SKM-1 treated with dmso at 0.1 percent for 144 hours (cell line): Measurements from ENCODE around the gene SAP25.

Source experiments
- DNase-seq: peaks from one replicate; lab custom pipeline; 2025; ENCODE audit not compliant: unreplicated experiment; lab: John Stamatoyannopoulos, UW

Gene SAP25

DNA sequence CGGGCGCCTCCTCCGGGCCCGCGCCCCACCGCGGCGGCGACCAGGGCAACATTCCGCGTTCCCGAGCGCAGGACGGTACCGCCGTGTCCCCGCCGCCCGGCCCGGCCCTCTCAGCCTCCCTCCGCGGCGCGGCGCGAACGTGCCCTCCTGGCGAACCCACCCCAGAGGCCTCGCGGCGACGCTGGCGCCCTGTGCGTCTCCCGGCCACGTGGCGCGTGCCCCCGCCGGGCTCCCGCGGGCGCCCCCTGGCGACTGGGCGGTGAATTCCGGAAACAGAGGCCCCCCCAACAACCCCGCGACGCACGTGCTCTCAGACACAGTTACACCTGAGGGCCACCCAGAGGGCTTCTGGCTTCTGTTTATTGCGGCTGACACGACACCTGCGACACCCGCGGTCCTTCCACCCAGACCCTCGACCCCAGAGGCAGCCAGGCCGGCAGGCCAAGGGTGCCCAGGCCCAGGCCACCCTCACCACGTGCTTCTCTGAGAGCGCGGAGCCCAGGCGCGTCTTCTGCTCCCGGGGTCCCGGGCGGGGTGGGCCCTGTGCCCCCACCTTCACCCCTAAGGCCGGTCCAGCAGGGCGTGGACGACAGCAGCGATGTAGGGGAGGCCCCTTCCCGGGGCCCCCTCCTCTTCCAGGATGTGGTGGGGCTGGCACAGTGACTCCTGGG lies at the start of gene SAP25:
TSS of gene SAP25 (minus strand) at position 210 of the 671 bp plus-strand sequence. CDS start at position 52, 158 bp downstream.
- no peak for DNase-seq

DNA sequence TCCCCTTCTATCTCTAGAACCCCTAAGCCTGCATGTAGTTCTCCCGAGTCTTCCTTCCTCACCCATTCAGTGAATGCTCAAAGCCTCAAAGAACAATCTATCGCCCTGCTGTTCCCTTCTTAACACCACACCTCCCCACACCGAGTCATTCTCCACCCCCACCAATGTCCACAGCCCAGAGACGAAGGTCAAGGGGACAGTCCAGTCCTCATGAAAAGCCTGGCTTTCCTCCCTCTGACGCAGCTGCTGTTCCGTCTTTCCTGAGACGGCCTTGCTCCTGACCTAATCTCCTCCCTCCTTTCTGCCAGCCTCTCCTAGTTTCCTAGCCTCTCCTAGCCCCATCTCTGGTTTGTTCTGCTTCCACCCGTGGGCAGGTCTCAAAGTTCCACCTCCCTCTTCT lies 47.9 kb upstream of the SAP25 start:
- DNase-seq = no peak

DNA sequence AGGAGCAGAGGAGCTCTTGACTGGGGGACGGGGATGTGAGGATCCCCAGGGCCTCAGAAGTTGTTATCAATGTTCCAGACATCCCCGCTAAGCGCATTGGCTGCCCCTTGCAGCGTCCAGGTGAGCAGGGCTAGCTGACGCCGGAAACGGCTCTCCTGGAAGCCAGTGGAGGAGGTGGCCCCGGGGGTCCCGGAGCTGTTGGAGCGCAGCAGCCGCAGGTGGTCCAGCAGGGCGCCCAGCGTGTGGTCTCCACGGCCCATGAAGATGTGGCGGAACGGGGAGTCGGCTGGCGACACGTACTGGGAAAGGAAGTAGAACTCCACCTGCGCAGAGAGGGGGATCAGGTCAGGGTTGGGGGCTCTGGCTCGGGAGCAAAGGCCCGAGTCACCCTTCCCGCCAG lies 47.1 kb upstream of the SAP25 start:
- no peak for DNase-seq

DNA sequence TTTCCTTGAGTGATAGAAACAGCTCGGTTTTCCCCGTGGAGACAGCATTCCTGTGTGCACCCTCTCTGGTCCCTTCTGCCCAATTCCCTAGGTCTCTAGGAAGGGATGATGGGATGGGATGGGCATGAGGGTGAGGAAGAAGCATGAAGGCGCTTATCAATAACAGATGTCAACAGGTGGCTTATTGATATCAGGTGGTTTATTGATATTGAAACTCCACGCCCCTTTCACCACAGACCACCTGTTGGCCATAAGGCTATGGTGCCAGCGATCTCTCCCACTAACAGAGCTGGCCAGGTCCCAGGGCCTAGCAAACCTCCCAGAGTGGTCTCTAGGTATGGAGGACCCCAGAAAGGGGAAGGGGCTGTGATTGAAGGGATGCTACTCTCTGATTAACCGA lies 46.5 kb upstream of the SAP25 start:
- no peak for DNase-seq

DNA sequence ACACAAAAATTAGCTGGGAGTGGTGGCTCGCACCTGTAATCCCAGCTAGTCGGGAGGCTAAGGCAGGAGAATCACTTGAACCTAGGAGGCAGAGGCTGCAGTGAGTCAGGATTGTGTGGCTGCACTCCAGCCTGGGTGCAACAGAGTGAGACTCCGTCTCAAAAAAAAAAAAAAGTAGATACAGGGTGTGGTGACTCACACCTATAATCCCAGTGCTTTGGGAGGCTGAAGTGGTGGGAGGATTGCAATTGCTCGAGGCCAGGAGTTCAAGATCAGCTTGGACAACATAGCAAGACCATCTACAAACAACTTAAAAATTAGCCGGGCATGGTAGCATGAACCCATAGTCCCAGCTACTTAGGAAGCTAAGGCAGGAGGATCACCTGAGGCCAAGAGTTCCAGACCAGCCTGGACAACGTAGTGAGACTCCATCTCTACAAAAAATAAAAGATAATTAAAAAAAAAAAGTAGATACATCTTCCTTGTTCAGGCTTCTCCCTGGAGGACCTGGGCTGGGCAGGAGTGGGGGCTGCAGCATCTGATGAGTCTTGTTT lies 40.7 kb upstream of the SAP25 start:
- no peak for DNase-seq

DNA sequence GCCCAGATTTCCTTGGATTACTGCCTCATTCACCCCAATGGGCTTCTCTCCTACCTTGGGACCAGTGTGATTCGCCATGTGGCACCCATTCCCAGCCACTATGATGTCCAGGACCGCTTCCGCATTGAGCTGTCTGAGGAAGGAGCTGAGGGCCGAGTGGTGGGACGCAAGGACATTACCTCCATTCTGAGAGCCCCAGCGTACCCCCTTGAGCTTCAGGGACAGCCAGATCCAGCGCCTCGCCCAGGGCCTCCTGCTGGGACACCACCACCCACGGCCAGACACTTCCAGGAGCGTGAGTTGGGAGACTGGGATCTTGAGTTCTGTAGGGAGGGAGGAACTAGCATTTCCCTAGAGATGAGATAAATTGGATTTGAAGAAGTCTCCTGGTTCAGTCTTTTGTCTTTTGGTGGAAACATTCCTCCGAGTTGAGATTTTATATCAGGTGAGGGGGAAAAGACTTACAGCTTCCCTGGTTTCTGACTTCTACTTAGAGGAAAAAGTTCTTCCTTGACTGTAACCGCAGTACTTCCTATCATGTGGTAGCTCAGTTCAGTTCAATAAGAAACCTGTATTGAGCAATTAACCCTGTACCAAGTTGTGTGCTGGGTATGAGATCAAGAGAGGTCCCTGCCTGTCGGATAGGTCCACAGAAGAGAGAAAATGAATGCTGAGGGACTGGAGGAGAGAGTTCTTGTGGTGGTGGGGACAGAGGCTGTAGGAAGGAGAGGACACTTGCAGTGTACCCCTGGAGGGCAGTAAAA lies 39.9 kb upstream of the SAP25 start:
- DNase-seq = peak; percentile 64

DNA sequence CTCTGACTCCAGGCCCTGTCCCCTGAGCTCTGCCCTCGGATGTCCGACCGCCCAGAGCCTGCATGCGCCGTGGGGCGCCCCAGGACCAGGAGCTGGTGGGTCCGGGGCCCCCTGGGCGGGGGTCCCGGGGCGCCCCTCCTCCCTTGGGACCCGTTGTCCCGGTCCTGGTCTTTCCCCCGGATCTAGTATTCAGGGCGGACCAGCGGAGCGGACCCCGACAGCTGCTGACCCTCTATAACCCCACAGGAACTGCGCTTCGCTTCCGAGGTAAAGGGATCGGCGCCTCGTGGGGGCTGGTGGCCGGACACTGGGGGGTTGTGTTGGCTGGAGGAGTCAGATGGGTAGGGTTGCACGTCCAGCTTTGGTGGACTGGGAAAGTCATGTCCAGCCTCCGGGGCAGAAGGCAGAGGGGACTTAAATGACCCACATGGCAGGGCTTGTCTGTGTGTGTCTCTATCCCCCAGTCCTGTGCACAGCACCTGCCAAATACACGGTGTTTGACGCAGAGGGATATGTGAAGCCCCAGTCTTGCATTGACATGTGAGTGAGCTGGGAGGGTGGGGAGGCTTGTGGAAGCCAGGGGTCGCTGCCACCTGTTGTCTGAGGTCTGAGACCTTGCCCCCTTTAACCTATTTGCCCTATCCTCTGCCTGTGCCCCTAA lies 39.2 kb upstream of the SAP25 start:
- no peak for DNase-seq

DNA sequence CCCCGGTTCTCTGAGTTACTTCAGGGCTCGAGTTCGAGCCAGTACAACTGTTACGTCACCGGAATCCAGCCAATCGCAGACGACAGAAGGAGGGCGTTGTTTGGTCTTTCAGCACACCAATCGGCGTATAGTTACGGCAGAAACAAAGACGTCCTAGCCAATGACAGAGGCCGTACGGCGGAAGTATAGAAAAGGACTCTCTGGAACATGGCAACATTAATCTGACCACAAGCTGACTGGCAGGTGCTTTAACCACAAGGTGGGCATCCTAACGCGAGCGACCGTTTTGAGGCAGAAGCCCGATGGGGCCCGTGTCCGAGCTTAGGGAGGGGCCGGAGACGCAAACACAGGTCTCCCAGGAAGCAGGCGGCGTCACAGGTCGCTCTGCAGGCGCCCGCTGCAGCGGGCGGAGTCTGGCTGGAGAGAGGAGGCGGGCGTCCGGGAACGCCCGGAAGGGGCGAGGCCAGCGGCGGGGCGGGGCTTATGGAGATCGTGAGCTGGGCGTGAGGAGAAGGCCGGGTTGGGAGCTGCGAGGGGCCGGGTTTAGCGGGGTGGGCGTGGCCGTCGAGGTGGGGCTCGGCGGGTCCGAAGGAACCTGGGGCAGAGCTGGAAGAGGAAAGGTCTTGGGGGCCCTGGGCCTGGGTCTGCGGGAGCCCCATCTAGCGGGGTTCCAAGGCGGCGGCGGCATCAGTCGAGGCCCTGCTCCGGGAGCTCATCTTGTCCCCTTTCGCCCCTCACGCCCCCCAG lies 38.5 kb upstream of the SAP25 start, which contains the start of gene MOSPD3:
TSS of gene MOSPD3 (plus strand) at position 558 of the 747 bp plus-strand sequence. CDS start 252 bp downstream, outside the sequence.
- peak; percentile 99 for DNase-seq

DNA sequence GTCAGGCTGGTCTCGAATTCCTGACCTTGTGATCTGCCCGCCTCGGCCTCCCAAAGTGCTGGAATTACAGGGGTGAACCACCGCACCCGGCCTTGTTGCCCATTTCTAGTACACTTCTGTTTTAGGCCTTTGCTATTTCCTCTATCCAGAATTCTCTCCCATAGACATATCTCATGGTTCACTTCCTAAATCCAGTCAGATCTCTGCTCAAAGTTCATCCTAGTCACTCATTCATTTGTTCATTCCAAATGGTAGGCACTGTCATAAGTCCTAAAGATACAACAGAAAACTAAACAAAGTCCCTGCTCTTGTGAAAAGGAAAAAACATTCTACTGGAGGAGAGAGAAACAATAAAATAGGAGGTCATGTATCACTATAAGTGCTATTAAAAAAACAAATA lies 36.3 kb upstream of the SAP25 start:
- no peak for DNase-seq

DNA sequence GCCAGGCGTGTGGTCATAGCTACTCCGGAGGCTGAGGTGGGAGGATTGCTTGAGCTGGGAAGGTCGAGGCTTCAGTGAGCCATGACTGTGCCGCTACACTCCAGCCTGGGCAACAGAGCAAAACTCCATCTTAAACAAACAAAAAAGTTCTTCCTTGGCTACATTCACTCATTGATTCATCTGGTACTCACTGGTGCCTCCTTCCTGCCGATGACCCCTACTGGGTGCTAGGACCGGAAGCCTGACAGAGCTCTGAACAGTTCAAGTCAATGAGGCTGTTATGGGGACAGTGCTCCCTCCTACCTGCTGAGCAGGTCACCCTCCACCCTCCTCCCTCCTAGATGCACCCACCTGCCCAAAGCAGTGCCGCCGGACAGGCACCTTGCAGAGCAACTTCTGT lies 33.4 kb upstream of the SAP25 start:
- DNase-seq = no peak

DNA sequence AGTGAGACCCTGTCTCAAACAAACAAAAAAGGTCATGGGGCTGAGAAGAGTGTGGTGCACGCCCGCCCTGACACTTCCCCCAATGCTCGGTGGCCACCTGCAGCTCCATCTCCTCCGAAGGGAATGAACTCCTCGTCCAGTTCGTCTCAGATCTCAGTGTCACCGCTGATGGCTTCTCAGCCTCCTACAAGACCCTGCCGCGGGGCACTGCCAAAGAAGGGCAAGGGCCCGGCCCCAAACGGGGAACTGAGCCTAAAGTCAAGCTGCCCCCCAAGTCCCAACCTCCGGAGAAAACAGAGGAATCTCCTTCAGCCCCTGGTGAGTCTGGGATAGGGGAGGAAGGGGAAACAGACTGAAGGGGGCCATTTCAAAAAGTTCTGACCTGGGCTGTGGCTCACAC lies 32.6 kb upstream of the SAP25 start:
- DNase-seq = no peak

DNA sequence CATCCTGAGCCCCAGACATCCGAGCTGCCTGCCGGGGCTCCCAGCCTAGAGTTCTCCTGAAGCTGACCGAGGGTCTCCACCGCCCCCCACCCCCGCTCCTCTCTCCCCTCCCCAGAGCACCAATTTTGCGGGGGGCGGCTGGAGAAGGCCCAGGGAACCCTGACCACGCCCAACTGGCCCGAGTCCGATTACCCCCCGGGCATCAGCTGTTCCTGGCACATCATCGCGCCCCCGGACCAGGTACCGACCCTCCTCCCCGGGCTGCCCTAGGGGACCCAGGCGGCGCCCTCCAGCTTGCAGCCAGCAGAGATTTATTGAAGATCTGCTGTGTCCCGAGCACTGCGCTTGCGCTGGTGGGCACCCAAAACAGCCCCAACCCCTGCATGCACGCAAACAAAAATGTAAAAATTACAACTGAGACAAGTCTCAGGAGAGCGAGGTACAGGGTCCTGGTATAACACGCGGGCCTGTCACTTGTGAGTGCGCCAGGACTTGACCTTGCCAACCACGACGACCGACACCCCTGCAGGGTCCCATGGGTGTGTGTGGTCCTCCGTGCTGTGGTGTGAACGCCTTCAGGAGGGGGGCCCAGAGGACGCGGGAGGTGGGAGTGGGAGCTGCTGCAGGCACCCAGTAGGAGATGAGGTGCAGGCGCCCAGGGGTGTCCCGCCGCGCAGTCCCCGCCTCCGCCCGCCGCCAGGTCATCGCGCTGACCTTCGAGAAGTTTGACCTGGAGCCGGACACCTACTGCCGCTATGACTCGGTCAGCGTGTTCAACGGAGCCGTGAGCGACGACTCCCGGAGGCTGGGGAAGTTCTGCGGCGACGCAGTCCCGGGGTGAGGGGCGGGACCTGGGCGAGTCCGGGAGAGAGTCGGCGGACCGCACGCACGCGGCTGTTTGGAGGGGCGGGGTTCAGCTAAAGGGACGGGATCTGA lies 31.5 kb upstream of the SAP25 start:
- DNase-seq = no peak

DNA sequence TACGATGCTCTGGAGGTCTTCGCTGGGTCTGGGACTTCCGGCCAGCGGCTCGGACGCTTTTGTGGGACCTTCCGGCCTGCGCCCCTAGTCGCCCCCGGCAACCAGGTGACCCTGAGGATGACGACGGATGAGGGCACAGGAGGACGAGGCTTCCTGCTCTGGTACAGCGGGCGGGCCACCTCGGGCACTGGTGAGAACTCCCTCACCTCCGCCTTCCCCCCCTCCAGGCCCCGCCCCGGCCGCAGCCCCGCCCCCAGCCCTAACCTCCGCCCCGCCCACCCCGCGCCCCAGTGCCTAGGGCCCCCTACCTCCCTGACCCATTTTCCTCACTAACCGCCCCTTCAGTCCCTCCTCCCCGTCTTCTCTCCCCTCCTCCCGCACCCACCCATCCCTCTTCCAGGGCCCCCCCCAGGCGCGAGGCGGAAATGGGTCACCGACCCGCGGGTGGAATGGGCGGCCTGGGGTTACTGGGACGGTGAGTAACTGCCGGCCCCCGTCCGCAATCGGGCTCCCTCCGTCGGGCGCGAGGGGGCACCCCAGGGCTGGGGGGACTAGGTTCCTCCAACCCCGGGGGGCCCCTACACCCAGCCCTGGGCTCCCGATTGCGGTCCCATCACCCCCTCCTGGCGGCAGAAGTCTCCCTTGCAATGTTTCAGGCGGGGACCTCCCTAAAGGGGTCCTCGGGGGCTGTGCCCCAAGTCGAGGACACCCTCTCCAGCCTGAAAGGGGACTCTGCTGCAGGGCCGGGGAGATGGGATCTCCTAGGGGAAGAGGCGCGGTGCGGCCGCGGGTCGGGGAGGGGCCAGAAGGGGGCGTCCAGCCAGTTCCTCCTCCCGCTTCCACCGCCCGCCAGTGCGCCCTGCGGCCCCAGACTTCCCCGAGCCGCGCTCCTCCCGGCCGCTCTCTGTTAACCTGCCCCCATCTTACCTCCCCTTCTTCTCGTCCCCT lies 30.6 kb upstream of the SAP25 start:
- DNase-seq = peak; percentile 80

DNA sequence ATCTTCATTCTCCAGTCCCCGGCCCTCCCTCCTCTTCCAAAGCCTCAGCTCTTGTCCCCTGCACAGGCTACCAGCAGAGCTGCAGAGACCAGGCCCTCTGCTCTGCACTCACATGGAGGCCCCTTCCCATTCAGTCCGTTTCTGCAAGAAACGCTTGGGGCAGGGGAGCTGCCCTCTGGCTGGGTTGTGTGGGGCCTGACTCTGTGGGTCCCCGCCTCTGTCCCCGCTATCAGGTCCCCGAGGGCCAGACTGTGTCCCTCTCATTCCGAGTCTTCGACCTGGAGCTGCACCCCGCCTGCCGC lies 30.0 kb upstream of the SAP25 start:
- no peak for DNase-seq

DNA sequence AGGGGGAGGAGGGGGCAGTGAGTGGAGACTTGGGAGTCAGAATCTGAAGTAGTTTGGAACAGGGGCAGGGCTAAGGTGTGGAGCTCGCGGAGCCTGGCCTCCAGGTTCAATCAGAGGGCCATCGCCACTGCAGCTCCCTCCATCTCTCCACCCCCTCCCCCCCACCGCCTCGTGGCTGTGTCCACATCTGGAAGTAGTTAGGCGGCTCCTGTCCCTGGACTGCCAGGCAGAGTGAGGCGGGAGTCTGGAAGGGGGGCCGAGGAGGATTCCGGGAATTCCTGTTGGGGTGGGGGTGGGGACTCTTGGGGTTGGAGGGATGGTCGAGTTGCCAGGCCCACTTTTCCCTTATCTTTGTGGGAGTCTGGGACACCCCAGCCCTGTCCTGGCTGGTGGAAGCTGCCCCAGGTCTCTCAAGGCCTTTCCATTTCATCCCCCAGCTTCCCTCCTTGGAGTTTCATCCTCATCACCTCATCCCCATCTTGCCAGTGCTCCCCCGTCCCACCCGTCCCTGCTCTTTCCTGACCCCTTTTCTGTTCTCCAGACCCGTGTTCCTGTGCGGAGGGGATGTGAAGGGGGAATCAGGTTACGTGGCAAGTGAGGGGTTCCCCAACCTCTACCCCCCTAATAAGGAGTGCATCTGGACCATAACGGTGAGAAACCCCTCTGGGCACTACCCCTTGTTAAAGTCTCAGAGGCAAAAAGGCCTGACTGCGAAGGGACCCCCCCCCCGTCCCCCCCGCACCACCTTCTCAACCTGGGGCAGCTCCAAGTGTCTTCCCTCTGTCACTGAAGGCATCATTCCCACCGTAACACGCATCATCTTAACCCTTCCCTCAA lies 29.4 kb upstream of the SAP25 start:
- no peak for DNase-seq

DNA sequence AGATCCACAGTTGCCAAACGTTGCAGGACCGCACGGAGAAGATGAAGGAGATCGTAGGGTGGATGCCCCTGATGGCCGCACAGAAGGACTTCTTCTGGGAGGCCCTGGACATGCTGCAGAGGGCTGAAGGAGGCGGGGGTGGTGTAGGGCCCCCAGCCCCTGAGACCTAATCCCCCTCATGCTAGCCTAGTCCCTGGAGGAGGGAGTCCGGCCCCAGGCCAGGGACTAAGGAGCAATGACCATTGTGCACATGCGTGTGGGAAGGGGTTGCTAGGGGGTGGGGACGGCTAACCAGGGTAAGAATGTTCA lies 27.0 kb upstream of the SAP25 start:
- no peak for DNase-seq

DNA sequence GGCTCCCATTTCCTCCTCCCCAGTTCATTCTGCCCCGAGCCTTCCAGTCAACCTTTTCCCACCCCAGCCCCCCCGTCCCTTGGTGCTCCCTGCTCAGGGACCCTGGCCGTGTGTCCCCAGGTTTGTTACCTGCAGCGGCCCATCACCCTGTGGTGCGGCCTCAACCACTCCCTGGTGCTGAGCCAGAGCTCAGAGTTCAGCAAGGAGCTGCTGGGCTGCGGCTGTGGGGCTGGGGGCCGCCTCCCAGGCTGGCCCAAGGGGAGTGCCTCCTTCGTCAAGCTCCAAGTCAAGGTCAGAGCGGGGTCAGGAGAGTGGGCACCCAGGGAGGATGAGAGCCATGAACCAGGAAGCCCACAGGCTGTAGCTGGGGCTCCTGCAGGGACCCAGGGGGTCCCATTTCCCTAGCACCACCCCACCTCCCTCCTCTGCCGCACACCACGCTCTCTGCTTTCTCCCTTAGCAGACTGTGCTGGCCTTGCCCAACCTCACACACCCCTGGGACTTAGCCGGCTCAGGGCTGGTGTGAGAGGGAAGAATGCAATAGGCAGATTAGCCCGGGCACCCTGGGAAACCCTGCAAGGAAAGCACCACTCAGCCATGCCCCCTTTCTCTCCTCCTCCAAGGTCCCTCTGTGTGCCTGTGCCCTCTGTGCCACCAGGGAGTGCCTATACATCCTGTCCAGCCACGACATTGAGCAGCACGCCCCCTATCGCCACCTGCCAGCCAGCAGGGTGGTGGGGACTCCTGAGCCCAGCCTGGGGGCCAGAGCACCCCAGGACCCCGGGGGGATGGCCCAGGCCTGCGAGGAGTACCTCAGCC lies 26.4 kb upstream of the SAP25 start:
- no peak for DNase-seq
